ENCODE results near the gene MAGOH.

DNA sequence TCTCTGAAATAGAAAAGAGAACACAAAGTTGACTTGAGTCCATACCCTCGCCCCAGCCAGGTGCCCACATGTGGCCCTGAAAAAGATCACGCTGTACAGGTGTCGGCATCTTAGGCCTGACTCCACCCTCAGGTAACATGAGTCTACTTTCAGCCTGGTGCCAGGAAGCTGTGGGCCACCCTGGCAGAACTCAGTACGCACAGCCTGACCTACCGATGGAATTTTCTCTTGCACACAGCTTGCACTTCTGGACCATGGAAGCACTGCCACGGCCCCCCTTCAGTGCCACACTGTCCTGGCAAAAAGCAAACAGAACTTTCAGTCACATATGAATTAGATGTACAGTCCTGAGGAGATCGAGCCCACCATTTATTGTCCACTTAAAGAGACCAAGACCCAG lies 20.1 kb downstream of the MAGOH start:
- TF ChIP-seq, protein P1, sequence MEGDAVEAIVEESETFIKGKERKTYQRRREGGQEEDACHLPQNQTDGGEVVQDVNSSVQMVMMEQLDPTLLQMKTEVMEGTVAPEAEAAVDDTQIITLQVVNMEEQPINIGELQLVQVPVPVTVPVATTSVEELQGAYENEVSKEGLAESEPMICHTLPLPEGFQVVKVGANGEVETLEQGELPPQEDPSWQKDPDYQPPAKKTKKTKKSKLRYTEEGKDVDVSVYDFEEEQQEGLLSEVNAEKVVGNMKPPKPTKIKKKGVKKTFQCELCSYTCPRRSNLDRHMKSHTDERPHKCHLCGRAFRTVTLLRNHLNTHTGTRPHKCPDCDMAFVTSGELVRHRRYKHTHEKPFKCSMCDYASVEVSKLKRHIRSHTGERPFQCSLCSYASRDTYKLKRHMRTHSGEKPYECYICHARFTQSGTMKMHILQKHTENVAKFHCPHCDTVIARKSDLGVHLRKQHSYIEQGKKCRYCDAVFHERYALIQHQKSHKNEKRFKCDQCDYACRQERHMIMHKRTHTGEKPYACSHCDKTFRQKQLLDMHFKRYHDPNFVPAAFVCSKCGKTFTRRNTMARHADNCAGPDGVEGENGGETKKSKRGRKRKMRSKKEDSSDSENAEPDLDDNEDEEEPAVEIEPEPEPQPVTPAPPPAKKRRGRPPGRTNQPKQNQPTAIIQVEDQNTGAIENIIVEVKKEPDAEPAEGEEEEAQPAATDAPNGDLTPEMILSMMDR (IDR thresholded peaks at IDR 0.05; ENCODE audit: borderline replicate concordance, extremely low read depth, low read length, poor library complexity, severe bottlenecking), result no peak
- no peak for TF ChIP-seq EZH2 (IDR thresholded peaks at IDR 0.05; ENCODE audit: borderline replicate concordance, low read depth, low read length, severe bottlenecking)

All from DND-41 (cell line).